ENCODE data around the gene LIMK2. TPM values are rescaled to one million over a fixed set of nuclear protein-coding genes. Genes with fewer than 3 reads are reported as not detected.

LIMK2 gene
- total RNA-seq, 4 donors from 2014 or later = 106 to 256 (median 139) TPM

DNA sequence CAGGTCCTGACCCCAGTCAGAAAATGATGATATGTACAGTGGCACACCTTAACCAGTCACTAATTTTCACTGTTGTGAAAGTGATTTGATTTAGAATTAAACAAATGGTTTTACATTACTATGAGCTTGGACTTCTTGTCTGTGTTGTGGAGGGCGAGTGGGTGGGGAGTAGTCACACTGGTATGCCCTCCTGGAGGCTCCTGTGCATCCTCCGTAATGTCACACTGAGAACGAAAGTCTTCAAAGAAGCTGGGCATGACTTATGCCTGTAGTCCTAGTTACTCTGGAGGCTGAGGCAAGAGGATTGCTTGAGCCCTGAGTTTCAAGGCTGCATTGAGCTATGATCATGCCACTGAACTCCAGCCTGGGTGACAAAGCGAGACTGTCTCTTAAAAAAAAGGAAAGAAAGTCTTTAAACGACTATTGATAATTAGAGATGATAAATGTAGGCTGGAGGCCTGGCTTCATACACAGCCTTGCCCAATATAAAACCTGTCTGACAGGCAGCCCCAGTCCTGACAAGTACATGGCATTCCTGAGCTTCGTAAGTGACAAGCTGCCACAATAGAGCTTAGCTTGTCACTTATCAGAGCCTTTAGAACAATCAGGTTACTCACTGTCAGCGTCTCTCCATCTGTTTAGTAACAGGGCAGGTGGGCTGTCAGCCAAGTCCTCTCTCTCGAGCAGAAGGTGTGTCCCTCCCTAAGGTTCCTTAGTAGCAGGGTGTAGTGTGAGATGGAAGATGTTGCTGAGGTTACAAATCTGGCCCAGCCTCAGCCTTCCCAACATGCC lies 5.0 kb upstream of the LIMK2 start:
- TF ChIP-seq, protein P1, sequence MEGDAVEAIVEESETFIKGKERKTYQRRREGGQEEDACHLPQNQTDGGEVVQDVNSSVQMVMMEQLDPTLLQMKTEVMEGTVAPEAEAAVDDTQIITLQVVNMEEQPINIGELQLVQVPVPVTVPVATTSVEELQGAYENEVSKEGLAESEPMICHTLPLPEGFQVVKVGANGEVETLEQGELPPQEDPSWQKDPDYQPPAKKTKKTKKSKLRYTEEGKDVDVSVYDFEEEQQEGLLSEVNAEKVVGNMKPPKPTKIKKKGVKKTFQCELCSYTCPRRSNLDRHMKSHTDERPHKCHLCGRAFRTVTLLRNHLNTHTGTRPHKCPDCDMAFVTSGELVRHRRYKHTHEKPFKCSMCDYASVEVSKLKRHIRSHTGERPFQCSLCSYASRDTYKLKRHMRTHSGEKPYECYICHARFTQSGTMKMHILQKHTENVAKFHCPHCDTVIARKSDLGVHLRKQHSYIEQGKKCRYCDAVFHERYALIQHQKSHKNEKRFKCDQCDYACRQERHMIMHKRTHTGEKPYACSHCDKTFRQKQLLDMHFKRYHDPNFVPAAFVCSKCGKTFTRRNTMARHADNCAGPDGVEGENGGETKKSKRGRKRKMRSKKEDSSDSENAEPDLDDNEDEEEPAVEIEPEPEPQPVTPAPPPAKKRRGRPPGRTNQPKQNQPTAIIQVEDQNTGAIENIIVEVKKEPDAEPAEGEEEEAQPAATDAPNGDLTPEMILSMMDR (IDR thresholded peaks at IDR 0.05) = no peak
- TF ChIP-seq POLR2A (IDR thresholded peaks at IDR 0.05) = no peak
- no peaks in the 10 kb centered on the region for H3K27me3 ChIP-seq
- no peaks in the 10 kb centered on the region for H3K9me3 ChIP-seq
- peak in 2 of 3 donors; percentile 57 to 68 for DNase-seq
- peaks cover 0 to 20% (median 12%) of the 10 kb centered on the region in 4 donors for H3K4me1 ChIP-seq
- peaks cover 0 to 28% (median 0%) of the 10 kb centered on the region in 3 donors for H3K36me3 ChIP-seq
- no peak overlapping the region for H3K27ac ChIP-seq
- no peak overlapping the region for H3K4me3 ChIP-seq

DNA sequence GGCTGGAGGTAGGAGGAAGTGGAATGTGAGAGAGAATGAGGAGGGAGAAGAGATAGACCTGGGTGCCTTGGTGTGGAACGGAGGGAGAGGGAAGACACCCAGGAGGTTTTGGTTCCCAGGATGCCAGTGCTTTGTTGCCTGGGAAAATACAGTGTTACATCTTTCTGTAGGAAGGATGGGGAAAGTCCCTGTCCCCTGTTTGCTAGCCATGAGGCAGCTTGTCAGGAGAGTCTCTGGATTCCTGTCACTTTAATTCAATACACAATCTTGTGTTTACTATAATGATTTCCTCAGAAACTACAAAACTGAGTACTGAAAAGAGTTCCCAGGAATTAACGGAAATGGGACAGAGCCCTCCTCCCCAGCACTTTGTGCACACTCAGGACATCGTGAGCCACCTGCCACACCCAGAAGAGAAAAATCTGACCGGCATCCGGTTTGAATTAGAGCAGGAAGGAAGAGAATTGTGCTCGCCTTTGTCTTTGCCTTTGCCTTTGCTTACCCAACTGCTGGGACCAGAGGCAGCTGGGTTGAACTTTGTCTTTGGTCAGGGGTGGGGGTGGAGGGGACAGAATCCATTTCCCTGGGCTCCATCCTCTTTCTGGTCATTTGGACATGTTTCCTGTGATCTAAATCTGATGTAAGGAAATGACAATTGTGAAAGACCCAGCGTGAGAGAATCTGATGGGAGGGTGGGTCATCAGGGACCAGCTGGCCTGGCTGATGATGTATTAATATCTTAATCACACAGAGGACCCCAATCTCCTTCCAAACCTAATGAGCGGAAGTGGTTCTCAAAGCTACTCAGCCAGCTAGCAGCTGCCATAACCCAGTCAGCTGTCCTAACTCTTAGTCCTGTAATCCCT lies 1.3 kb upstream of the LIMK2 start:
- Histone ChIP-seq H3K4me1 (peaks cover 3 to 45% (median 15%) of the 10 kb centered on the region in 4 donors), H3K4me3 (no peak overlapping the region), H3K27ac (peak overlapping the region; percentile 83 to 86 (median 84)), H3K27me3 (no peaks in the 10 kb centered on the region), H3K9me3 (no peaks in the 10 kb centered on the region), H3K36me3 (peaks cover 0 to 1% (median 0%) of the 10 kb centered on the region in 3 donors)
- TF ChIP-seq, protein P1 (IDR thresholded peaks at IDR 0.05) = no peak
- no peak for TF ChIP-seq POLR2A (IDR thresholded peaks at IDR 0.05)
- DNase-seq = peak in 2 of 3 donors; percentile 41 to 67

DNA sequence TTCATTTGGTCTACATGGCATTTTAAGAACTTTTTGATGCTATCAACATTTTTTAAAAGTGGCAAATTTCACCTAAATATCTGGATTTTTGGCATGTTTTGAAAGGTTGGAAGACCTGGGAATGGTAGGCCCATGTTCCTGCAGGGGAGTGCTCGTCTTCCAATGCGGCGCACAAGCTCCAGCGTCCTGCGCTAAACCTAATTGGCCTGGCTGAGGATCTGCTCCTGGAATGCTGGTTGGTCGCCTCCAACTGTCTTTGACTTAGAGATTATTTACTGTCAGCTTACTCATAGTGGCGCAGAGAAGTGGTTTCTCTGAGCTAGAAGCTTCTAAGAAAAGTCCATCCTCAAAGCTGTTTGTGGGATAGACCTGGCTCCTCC lies 626 bp upstream of the LIMK2 start:
- DNase-seq = no peak
- H3K27me3 ChIP-seq = no peaks in the 10 kb centered on the region
- TF ChIP-seq POLR2A (IDR thresholded peaks at IDR 0.05) = no peak
- TF ChIP-seq, protein P1 (IDR thresholded peaks at IDR 0.05) = no peak
- no peaks in the 10 kb centered on the region for H3K9me3 ChIP-seq
- peak overlapping the region; percentile 83 to 86 (median 84) for H3K27ac ChIP-seq
- peak overlapping the region; percentile 84 to 93 (median 89) for H3K4me3 ChIP-seq
- peaks cover 3 to 52% (median 15%) of the 10 kb centered on the region in 4 donors for H3K4me1 ChIP-seq
- H3K36me3 ChIP-seq = no peaks in the 10 kb centered on the region

DNA sequence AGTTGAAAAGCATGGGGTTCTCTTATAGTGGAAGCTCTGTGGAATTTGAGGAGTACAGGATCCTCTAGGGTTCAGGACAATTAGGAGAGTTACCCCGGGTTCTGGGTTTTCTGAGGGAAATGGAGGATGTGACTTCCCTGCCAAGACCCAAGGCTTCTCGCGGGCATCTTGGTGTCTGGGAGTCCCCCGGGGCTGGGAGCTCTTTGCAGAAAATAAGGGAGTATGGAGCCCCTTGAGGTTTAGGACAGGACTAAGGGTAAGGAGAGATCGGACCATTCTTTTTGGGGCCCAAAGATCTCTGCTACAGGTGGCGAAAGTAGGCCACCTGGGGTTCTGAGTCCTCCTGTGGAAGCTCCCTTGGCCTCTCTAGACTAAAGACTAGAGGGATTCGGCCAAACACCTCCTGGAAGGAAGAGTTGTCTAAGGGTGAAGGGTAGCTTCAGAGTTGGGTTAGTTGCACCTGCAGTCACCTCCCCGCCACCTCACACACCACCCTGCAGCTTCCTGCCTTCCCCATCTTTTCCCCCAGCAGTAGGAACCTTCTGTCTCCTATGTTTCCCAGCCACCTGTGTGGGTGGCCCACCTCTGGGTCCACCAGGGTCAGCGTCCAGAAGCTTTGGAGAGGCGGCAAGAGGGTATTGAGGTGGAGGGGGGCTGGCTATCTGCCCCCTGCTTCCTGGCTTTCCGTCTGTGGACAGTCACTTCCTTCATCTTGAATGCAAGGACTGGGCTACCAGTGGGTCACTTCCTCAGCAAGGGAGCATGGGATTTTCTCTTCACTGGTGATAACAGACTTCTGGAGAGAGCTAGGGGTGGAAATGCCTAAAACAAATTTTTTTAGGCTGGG lies 908 bp downstream of the LIMK2 start:
- Histone ChIP-seq H3K27me3 (no peaks in the 10 kb centered on the region), H3K27ac (peak overlapping the region; percentile 83 to 86 (median 84)), H3K4me3 (peak overlapping the region; percentile 84 to 93 (median 89)), H3K4me1 (peaks cover 6 to 59% (median 15%) of the 10 kb centered on the region in 4 donors), H3K9me3 (no peaks in the 10 kb centered on the region), H3K36me3 (no peaks in the 10 kb centered on the region)
- TF ChIP-seq, protein P1 (IDR thresholded peaks at IDR 0.05) = no peak
- peak in 1 of 2 donors; percentile 11 for TF ChIP-seq POLR2A (IDR thresholded peaks at IDR 0.05)
- peak in 1 of 3 donors; percentile 53 for DNase-seq

DNA sequence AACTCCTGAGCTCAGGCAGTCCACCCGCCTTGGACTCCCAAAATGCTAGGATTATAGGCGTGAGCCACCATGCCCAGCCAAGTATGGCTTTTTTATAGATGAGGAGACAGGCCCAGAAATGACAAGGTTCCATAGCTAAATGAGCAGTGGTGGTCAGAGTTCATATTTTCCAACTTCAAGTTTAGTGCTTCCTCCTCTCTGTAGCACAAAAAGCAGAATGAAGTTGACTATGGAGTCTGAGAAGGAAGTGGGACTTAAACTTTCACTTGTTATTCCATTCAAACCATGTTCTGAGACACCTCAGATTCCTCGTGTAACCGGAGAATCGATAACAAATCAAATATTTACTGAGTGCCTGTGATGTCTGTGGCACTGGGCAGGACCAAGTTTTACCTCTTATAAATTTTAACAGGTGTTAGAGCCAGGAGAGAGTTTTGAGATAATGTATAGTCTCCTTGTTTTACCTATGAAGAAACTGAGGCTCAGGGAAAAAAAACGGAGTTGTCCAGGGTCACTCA lies 3.0 kb downstream of the LIMK2 start:
- H3K27me3 ChIP-seq = no peaks in the 10 kb centered on the region
- no peaks in the 10 kb centered on the region for H3K9me3 ChIP-seq
- peaks cover 13 to 77% (median 22%) of the 10 kb centered on the region in 4 donors for H3K4me1 ChIP-seq
- peak overlapping the region in 3 of 4 donors; percentile 9 to 70 (median 64) for H3K27ac ChIP-seq
- TF ChIP-seq, protein P1 (IDR thresholded peaks at IDR 0.05) = no peak
- DNase-seq = no peak
- H3K4me3 ChIP-seq = no peak overlapping the region
- no peaks in the 10 kb centered on the region for H3K36me3 ChIP-seq
